A549 (cell line): ENCODE results near the gene TMEM9.

ENCODE experiments used
- CBX8 ChIP-seq: fragments of 200-600 bp; sonication (generic); IDR thresholded peaks from 2 replicates; pipeline ENCODE4 v1.6.1; 2016
- EP300 ChIP-seq, 2 experiments: fragments of >200 bp; sonication (Bioruptor Twin); formaldehyde crosslinking; IDR thresholded peaks; 2 replicates in 1 of 2; 3 replicates in 1 of 2; pipeline ENCODE4 v1.6.1; 2016 to 2017
- HDAC2 ChIP-seq: fragments of 200-600 bp; sonication (generic); IDR thresholded peaks from 2 replicates; pipeline ENCODE4 v1.6.1; 2016
- JUNB ChIP-seq: fragments of >200 bp; sonication (Bioruptor Twin); formaldehyde crosslinking; IDR thresholded peaks from 2 replicates; pipeline ENCODE4 v1.6.1; 2016
- KDM1A ChIP-seq: fragments of 200-600 bp; sonication (generic); IDR thresholded peaks from 2 replicates; pipeline ENCODE4 v1.6.1; 2016; ENCODE audit warnings: low read depth, mild to moderate bottlenecking
- MYC ChIP-seq: IDR thresholded peaks from 2 replicates; pipeline ENCODE4 v1.6.1; 2012; ENCODE audit warnings: mild to moderate bottlenecking, inconsistent platforms, low read length, improper control_type of control experiment, borderline replicate concordance
- PHF8 ChIP-seq: fragments of 200-600 bp; sonication (generic); IDR thresholded peaks from 2 replicates; pipeline ENCODE4 v1.6.1; 2016; ENCODE audit warnings: low read depth, mild to moderate bottlenecking, antibody characterized with exemption, moderate library complexity, borderline replicate concordance
- POLR2A ChIP-seq: IDR thresholded peaks from 2 replicates; pipeline ENCODE4 v1.6.1; 2012; ENCODE audit warnings: mild to moderate bottlenecking, low read length
- POLR2AphosphoS2 ChIP-seq: conservative IDR thresholded peaks from 2 replicates; pipeline ENCODE4 v1.6.1; 2012; ENCODE audit warnings: low read length, improper control_type of control experiment, inconsistent platforms
- RAD21 ChIP-seq, 2 experiments: fragments of >200 bp in 1 of 2; sonication (Bioruptor Twin) in 1 of 2; formaldehyde crosslinking in 1 of 2; IDR thresholded peaks in 1 of 2; conservative IDR thresholded peaks in 1 of 2; 2 replicates in 1 of 2; 3 replicates in 1 of 2; pipeline ENCODE4 v1.6.1; 2012 to 2018; ENCODE audit warnings: inconsistent platforms in 1 of 2
- ZNF302 ChIP-seq: fragments of 250-450 bp; sonication (Bioruptor Pico); IDR thresholded peaks from 2 replicates; pipeline ENCODE4 v1.9.0; 2021; ENCODE audit warnings: inconsistent platforms, mild to moderate bottlenecking, moderate library complexity
- TF ChIP-seq, protein P1 (sequence below): fragments of >200 bp; sonication (Bioruptor Twin); formaldehyde crosslinking; IDR thresholded peaks from 3 replicates; pipeline ENCODE4 v1.5.1; 2016
- TF ChIP-seq, protein P2 (sequence below): fragments of 150-350 bp; IDR thresholded peaks from 2 replicates; pipeline ENCODE4 v1.6.1; 2014; ENCODE audit warnings: low read depth, mild to moderate bottlenecking, low read length

DNA sequence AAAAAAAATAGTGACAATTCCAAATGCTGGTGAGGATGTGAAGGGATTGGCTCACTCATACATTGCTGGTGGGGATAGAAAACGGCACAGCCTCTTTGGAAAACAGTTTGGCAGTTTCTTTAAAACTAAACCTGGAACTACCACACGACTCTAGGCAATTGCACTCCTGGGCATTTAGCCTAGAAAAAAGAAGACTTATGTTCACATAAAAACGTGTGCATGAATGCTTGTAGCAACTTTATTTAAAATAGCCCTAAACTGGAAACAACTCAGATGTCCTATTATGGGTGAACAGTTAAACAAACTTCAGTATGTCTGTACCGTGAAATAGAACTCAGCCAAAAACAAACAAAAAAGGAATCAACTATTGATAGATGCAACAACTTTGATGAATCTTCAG is 9.4 kb upstream of the TMEM9 start:
- TF ChIP-seq, protein P1, sequence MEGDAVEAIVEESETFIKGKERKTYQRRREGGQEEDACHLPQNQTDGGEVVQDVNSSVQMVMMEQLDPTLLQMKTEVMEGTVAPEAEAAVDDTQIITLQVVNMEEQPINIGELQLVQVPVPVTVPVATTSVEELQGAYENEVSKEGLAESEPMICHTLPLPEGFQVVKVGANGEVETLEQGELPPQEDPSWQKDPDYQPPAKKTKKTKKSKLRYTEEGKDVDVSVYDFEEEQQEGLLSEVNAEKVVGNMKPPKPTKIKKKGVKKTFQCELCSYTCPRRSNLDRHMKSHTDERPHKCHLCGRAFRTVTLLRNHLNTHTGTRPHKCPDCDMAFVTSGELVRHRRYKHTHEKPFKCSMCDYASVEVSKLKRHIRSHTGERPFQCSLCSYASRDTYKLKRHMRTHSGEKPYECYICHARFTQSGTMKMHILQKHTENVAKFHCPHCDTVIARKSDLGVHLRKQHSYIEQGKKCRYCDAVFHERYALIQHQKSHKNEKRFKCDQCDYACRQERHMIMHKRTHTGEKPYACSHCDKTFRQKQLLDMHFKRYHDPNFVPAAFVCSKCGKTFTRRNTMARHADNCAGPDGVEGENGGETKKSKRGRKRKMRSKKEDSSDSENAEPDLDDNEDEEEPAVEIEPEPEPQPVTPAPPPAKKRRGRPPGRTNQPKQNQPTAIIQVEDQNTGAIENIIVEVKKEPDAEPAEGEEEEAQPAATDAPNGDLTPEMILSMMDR = no peak
- TF ChIP-seq EP300 (IDR thresholded peaks at IDR 0.05) (no peak), KDM1A (no peak), RAD21 (conservative IDR thresholded peaks at IDR 0.05 in 1 of 2, IDR thresholded peaks at IDR 0.05 in 1 of 2) (no peak), POLR2A (no peak), ZNF302 (CRISPR knock-in tag) (no peak), MYC (no peak), PHF8 (no peak), CBX8 (no peak), HDAC2 (no peak), POLR2AphosphoS2 (no peak), JUNB (no peak)
- TF ChIP-seq, protein P2, sequence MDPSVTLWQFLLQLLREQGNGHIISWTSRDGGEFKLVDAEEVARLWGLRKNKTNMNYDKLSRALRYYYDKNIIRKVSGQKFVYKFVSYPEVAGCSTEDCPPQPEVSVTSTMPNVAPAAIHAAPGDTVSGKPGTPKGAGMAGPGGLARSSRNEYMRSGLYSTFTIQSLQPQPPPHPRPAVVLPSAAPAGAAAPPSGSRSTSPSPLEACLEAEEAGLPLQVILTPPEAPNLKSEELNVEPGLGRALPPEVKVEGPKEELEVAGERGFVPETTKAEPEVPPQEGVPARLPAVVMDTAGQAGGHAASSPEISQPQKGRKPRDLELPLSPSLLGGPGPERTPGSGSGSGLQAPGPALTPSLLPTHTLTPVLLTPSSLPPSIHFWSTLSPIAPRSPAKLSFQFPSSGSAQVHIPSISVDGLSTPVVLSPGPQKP = no peak
